Neuronal stem cell (in vitro differentiated cells): ENCODE measurements around the gene RTKN2.

Source experiments
- DNase-seq: peaks from one replicate; pipeline ENCODE4 v3.0.0-alpha.2; 2013; ENCODE audit warnings: low spot score
- H2AFZ ChIP-seq: one replicate; pipeline ENCODE4 v1.6.1; 2013; ENCODE audit warnings: mild to moderate bottlenecking, low read length, inconsistent platforms
- H2AK5ac ChIP-seq: 2 replicates; pipeline ENCODE4 v1.6.1; 2013; ENCODE audit warnings: low read depth, mild to moderate bottlenecking, inconsistent platforms, low read length, moderate library complexity, mixed read lengths
- H2BK120ac ChIP-seq: 2 replicates; pipeline ENCODE4 v1.6.1; 2013; ENCODE audit warnings: low read depth, mild to moderate bottlenecking, inconsistent platforms, low read length, moderate library complexity, mixed read lengths
- H2BK12ac ChIP-seq: one replicate; pipeline ENCODE4 v1.6.1; 2013; ENCODE audit warnings: low read length, inconsistent platforms
- H2BK15ac ChIP-seq: 2 replicates; pipeline ENCODE4 v1.6.1; 2013; ENCODE audit warnings: mild to moderate bottlenecking, low read length, inconsistent platforms, mixed read lengths
- H2BK5ac ChIP-seq: one replicate; pipeline ENCODE4 v1.6.1; 2013; ENCODE audit warnings: inconsistent platforms, mild to moderate bottlenecking, low read length, moderate library complexity
- H3K14ac ChIP-seq: one replicate; pipeline ENCODE4 v1.6.1; 2013; ENCODE audit warnings: low read length, inconsistent platforms
- H3K18ac ChIP-seq: 2 replicates; pipeline ENCODE4 v1.6.1; 2013; ENCODE audit warnings: low read length, inconsistent platforms
- H3K23ac ChIP-seq: 2 replicates; pipeline ENCODE4 v1.6.1; 2013; ENCODE audit warnings: low read depth, mild to moderate bottlenecking, mixed read lengths, low read length, inconsistent platforms; ENCODE audit not compliant: poor library complexity
- H3K27ac ChIP-seq: replicated peaks from 3 replicates; pipeline ENCODE4 v1.5.1; 2013; ENCODE audit warnings: low read length, inconsistent platforms
- H3K27me3 ChIP-seq, 3 experiments: 2 replicates each; pipeline ENCODE4 v1.6.1; 2013; ENCODE audit warnings: low read length in 3 of 3, mild to moderate bottlenecking in 2 of 3, inconsistent platforms in 1 of 3, low read depth in 1 of 3, mixed read lengths in 1 of 3, moderate library complexity in 1 of 3; ENCODE audit not compliant: control insufficient read depth in 3 of 3, insufficient read depth in 3 of 3
- H3K36me3 ChIP-seq, 2 donors: replicated peaks in 1 of 2; 2 replicates each; pipeline ENCODE4 v1.6.1; 2013; ENCODE audit warnings: low read length in 2 of 2; ENCODE audit not compliant: control insufficient read depth in 2 of 2, insufficient read depth in 2 of 2
- H3K4ac ChIP-seq: 2 replicates; pipeline ENCODE4 v1.6.1; 2013; ENCODE audit warnings: inconsistent platforms, mild to moderate bottlenecking, low read length, moderate library complexity
- H3K4me1 ChIP-seq, 2 donors: 1 replicate in 1 of 2; 2 replicates in 1 of 2; pipeline ENCODE4 v1.6.1; 2013; ENCODE audit warnings: low read length in 2 of 2, low read depth in 1 of 2; ENCODE audit not compliant: control insufficient read depth in 2 of 2, insufficient read depth in 1 of 2
- H3K4me2 ChIP-seq: one replicate; pipeline ENCODE4 v1.6.1; 2013; ENCODE audit warnings: mild to moderate bottlenecking, low read length, inconsistent platforms; ENCODE audit not compliant: insufficient read depth, poor library complexity, severe bottlenecking
- H3K4me3 ChIP-seq, 2 donors: 2 replicates each; pipeline ENCODE4 v1.5.1; 2013; ENCODE audit warnings: low read length in 2 of 2, mild to moderate bottlenecking in 2 of 2, inconsistent platforms in 1 of 2, moderate library complexity in 1 of 2
- H3K79me1 ChIP-seq: one replicate; pipeline ENCODE4 v1.6.1; 2013; ENCODE audit warnings: low read depth, mild to moderate bottlenecking, inconsistent platforms, low read length, moderate library complexity
- H3K9ac ChIP-seq: one replicate; pipeline ENCODE4 v1.6.1; 2013; ENCODE audit warnings: mild to moderate bottlenecking, low read depth, low read length, inconsistent platforms; ENCODE audit not compliant: poor library complexity
- H3K9me3 ChIP-seq, 2 donors: replicated peaks in 1 of 2; 2 replicates each; pipeline versions ENCODE3 to v1.6.1; 2013; ENCODE audit warnings: low read length in 2 of 2, mild to moderate bottlenecking in 2 of 2, inconsistent platforms in 1 of 2, low read depth in 1 of 2, mixed read lengths in 1 of 2, moderate library complexity in 1 of 2; ENCODE audit not compliant: control insufficient read depth in 2 of 2, insufficient read depth in 1 of 2
- H4K8ac ChIP-seq: one replicate; pipeline ENCODE4 v1.6.1; 2013; ENCODE audit warnings: low read depth, mild to moderate bottlenecking, inconsistent platforms, low read length, moderate library complexity
- H4K91ac ChIP-seq: one replicate; pipeline ENCODE4 v1.6.1; 2013; ENCODE audit warnings: low read length, low read depth, mild to moderate bottlenecking, inconsistent platforms; ENCODE audit not compliant: poor library complexity
- WGBS, 2 donors: extraction: QIAGEN DNeasy Blood & Tissue Kit; methylation state at CpG; one replicate each; pipeline ENCODE4 v1.1.7; 2013; ENCODE audit warnings: missing lambda C conversion rate in 2 of 2, mixed read lengths in 1 of 2; ENCODE audit not compliant: insufficient read length in 2 of 2, insufficient replicate concordance in 1 of 2; ENCODE audit errors: extremely low coverage in 2 of 2; 5-methylcytosine and 5-hydroxymethylcytosine counted together

The RTKN2 gene

GRCh38 chr10:62258926-62259325 is 9.7 kb downstream of the RTKN2 start:
- Histone ChIP-seq H3K9ac (no peak overlapping the region), H2BK15ac (no peak overlapping the region), H3K18ac (no peak overlapping the region), H3K4ac (no peak overlapping the region), H2AFZ (no peak overlapping the region), H2BK12ac (no peak overlapping the region), H3K14ac (no peak overlapping the region), H3K27ac (no peak overlapping the region), H2AK5ac (no peak overlapping the region), H4K91ac (no peak overlapping the region), H3K23ac (no peak overlapping the region), H4K8ac (no peak overlapping the region), H3K9me3 (no peaks in the 10 kb centered on the region), H3K4me3 (no peak overlapping the region), H3K36me3 (peaks cover 0 to 95% of the 10 kb centered on the region in 2 donors), H2BK120ac (no peak overlapping the region), H3K4me1 (no peaks in the 10 kb centered on the region), H3K27me3 (no peaks in the 10 kb centered on the region), H3K4me2 (no peak overlapping the region), H3K79me1 (no peaks in the 10 kb centered on the region), H2BK5ac (no peak overlapping the region)
- DNase-seq, result no peak
- WGBS, 2 donors, result no CpG with 5 or more reads among the region's 3 CpGs

DNA sequence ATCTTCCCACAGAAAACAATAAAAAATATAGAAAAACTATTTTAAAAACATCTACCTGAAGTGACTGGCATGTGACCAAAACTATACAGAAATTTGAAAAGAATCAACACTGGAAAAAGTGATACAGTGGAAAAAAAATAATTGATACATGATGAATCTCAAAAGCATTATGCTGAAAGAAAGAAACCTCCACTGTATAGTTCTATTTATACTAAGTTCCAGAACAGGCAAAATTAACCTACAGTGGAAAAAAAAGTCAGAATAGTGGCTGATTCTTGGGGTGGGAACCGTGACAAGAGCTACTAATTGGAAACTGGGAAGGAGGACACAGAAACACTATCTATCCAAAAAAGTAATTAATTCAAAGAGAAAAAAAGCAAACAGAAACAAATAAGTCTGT is 14.9 kb downstream of the RTKN2 start:
- H3K4ac ChIP-seq, result no peak overlapping the region
- no peak overlapping the region for H3K27ac ChIP-seq
- no peak overlapping the region for H2BK15ac ChIP-seq
- no peak overlapping the region for H3K18ac ChIP-seq
- H2BK5ac ChIP-seq, result no peak overlapping the region
- H3K4me1 ChIP-seq, result peaks cover 0 to 2% of the 10 kb centered on the region in 2 donors
- WGBS, 2 donors, result no CpG with 5 or more reads among the region's 1 CpG
- peaks cover 0 to 54% of the 10 kb centered on the region in 2 donors for H3K36me3 ChIP-seq
- no peak overlapping the region for H3K9ac ChIP-seq
- no peaks in the 10 kb centered on the region for H3K27me3 ChIP-seq
- H3K9me3 ChIP-seq, result no peaks in the 10 kb centered on the region
- no peak overlapping the region for H3K14ac ChIP-seq
- H2BK120ac ChIP-seq, result no peak overlapping the region
- H4K91ac ChIP-seq, result no peak overlapping the region
- no peaks in the 10 kb centered on the region for H3K79me1 ChIP-seq
- H2BK12ac ChIP-seq, result no peak overlapping the region
- H3K23ac ChIP-seq, result no peak overlapping the region
- no peak overlapping the region for H3K4me3 ChIP-seq
- no peak for DNase-seq
- H2AFZ ChIP-seq, result no peak overlapping the region
- H3K4me2 ChIP-seq, result no peak overlapping the region
- H2AK5ac ChIP-seq, result no peak overlapping the region
- H4K8ac ChIP-seq, result no peak overlapping the region

DNA sequence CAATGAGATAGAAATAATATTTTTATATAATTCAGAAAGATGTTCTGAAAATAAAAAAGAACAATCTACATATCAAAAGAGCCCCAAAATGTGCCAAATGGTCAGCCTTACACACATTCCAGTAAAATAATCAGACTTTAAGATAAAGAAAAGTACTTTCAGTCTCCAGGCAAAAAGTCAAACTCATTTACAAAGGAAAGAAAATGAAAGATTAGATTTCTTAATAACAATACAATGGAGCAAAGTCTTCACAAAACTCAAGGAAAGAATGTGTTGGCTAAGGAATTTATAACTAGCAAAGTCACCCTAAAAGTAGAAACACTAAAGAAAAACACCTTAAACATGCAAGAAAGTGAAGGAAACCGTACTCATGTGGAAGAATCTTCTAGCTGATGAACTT is 16.6 kb downstream of the RTKN2 start:
- no peak overlapping the region for H2BK12ac ChIP-seq
- H3K23ac ChIP-seq, result no peak overlapping the region
- no peak overlapping the region for H3K4me2 ChIP-seq
- DNase-seq, result no peak
- WGBS, 2 donors, result no CpG with 5 or more reads among the region's 1 CpG
- H2BK15ac ChIP-seq, result no peak overlapping the region
- H3K27ac ChIP-seq, result no peak overlapping the region
- no peak overlapping the region for H3K18ac ChIP-seq
- H3K4me1 ChIP-seq, result peaks cover 0 to 2% of the 10 kb centered on the region in 2 donors
- H2BK120ac ChIP-seq, result no peak overlapping the region
- H3K9ac ChIP-seq, result no peak overlapping the region
- H3K79me1 ChIP-seq, result no peaks in the 10 kb centered on the region
- no peaks in the 10 kb centered on the region for H3K27me3 ChIP-seq
- H2AFZ ChIP-seq, result no peak overlapping the region
- H3K4ac ChIP-seq, result no peak overlapping the region
- no peaks in the 10 kb centered on the region for H3K9me3 ChIP-seq
- no peak overlapping the region for H3K4me3 ChIP-seq
- no peak overlapping the region for H2BK5ac ChIP-seq
- H2AK5ac ChIP-seq, result no peak overlapping the region
- H3K36me3 ChIP-seq, result peaks cover 0 to 38% of the 10 kb centered on the region in 2 donors
- no peak overlapping the region for H3K14ac ChIP-seq
- no peak overlapping the region for H4K91ac ChIP-seq
- H4K8ac ChIP-seq, result no peak overlapping the region

DNA sequence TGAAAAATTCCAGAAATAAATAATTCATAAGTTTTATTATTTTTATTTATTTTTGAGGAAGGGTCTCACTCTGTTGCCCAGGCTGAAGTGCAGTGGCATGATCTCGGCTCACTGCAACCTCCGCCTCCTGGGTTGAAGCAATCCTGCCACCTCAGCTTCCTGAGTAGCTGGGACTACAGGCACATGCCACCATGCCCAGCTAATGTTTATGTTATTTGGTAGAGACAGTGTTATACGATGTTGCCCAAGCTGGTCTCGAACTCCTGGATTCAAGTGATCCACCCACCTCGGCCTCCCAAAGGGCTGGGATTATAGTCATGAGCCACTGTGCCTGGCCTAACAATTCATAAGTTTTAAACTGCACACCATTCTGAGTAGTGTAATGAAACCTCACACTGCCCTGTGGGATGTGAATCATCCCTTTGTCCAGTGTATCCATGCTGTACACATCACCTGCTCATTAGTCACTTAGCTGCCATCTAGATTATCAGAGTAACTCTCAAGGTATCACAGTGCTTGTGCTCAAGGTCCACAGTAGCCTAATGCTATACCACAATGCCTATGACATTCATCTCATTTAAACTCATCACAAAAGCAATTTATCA is 17.9 kb downstream of the RTKN2 start:
- DNase-seq, result no peak
- no peak overlapping the region for H3K18ac ChIP-seq
- H3K9me3 ChIP-seq, result no peaks in the 10 kb centered on the region
- peaks cover 0 to 2% of the 10 kb centered on the region in 2 donors for H3K4me1 ChIP-seq
- no peak overlapping the region for H2BK120ac ChIP-seq
- WGBS, 2 donors, result no CpG with 5 or more reads among the region's 5 CpGs
- no peak overlapping the region for H2AFZ ChIP-seq
- no peak overlapping the region for H3K23ac ChIP-seq
- H3K9ac ChIP-seq, result no peak overlapping the region
- no peak overlapping the region for H4K91ac ChIP-seq
- H3K4me3 ChIP-seq, result no peak overlapping the region
- no peak overlapping the region for H2BK12ac ChIP-seq
- H3K14ac ChIP-seq, result no peak overlapping the region
- H3K79me1 ChIP-seq, result no peaks in the 10 kb centered on the region
- no peak overlapping the region for H4K8ac ChIP-seq
- H3K27ac ChIP-seq, result no peak overlapping the region
- peaks cover 0 to 25% of the 10 kb centered on the region in 2 donors for H3K36me3 ChIP-seq
- H2BK15ac ChIP-seq, result no peak overlapping the region
- no peak overlapping the region for H2BK5ac ChIP-seq
- H2AK5ac ChIP-seq, result no peak overlapping the region
- H3K4me2 ChIP-seq, result no peak overlapping the region
- H3K27me3 ChIP-seq, result no peaks in the 10 kb centered on the region
- no peak overlapping the region for H3K4ac ChIP-seq
